ENCODE data around the gene HOXA13.

HOXA13 gene

GRCh38 chr7:27197137-27198042 is 2.5 kb downstream of the HOXA13 start:
- POLR2A ChIA-PET (ENCODE audit: low non-redundant PET) = no interaction called here
- CTCF ChIA-PET = interaction anchor here (0.8 kb wide), 1 partner anchor 823 kb away, joined by 3 read pairs; no protein-coding TSS in a partner anchor
- no peak overlapping the region for H3K27ac ChIP-seq
- no peak for DNase-seq (ENCODE audit: low spot score)
- TF ChIP-seq, protein P1, sequence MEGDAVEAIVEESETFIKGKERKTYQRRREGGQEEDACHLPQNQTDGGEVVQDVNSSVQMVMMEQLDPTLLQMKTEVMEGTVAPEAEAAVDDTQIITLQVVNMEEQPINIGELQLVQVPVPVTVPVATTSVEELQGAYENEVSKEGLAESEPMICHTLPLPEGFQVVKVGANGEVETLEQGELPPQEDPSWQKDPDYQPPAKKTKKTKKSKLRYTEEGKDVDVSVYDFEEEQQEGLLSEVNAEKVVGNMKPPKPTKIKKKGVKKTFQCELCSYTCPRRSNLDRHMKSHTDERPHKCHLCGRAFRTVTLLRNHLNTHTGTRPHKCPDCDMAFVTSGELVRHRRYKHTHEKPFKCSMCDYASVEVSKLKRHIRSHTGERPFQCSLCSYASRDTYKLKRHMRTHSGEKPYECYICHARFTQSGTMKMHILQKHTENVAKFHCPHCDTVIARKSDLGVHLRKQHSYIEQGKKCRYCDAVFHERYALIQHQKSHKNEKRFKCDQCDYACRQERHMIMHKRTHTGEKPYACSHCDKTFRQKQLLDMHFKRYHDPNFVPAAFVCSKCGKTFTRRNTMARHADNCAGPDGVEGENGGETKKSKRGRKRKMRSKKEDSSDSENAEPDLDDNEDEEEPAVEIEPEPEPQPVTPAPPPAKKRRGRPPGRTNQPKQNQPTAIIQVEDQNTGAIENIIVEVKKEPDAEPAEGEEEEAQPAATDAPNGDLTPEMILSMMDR (conservative IDR thresholded peaks at IDR 0.05; ENCODE audit: low read depth) = no peak

GRCh38 chr7:27196287-27196767 is 3.6 kb downstream of the HOXA13 start:
- H3K27ac ChIP-seq = no peak overlapping the region
- TF ChIP-seq, protein P1 (conservative IDR thresholded peaks at IDR 0.05; ENCODE audit: low read depth) = peak; percentile 85
- CTCF ChIA-PET = interaction anchor here (0.5 to 1.5 kb wide), 19 partner anchors 10 to 1720 kb away, joined by 3 to 10 read pairs (median 4); partner anchors contain the start of genes HOXA10 and TAX1BP1
- no peak for DNase-seq (ENCODE audit: low spot score)
- POLR2A ChIA-PET (ENCODE audit: low non-redundant PET) = no interaction called here

GRCh38 chr7:27194686-27195379 is 5.1 kb downstream of the HOXA13 start:
- H3K27ac ChIP-seq = no peak overlapping the region
- DNase-seq (ENCODE audit: low spot score) = no peak
- POLR2A ChIA-PET (ENCODE audit: low non-redundant PET) = interaction anchor here (0.7 kb wide), 1 partner anchor 385 kb away, joined by 3 read pairs; no protein-coding TSS in a partner anchor
- CTCF ChIA-PET = interaction anchor here (0.8 to 1.5 kb wide), 2 partner anchors 411 to 825 kb away, joined by 4 to 7 read pairs; no protein-coding TSS in a partner anchor
- TF ChIP-seq, protein P1 (conservative IDR thresholded peaks at IDR 0.05; ENCODE audit: low read depth) = no peak

DNA sequence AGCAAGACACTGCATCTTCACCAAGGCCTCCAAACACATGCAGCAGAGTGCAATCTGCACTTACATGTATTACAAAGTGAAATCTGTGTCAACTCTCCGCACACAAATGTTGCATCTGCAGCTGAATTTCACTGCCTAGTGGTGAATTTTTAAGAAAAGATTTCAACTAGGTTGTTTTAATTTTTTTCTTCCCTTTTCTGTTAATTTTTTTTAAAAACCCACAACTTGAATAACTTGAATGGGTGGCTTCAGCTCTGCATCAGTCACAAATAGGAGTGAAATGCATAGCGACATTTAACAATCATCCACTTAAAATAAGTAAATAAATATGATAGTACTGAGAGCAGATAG is 5.9 kb downstream of the HOXA13 start:
- TF ChIP-seq, protein P1 (conservative IDR thresholded peaks at IDR 0.05; ENCODE audit: low read depth) = no peak
- ChIA-PET POLR2A (ENCODE audit: low non-redundant PET) (interaction anchor here (0.7 kb wide), 1 partner anchor 386 kb away, joined by 3 read pairs; no protein-coding TSS in a partner anchor), CTCF (interaction anchor here (0.7 to 0.8 kb wide), 2 partner anchors 412 to 534 kb away, joined by 3 to 7 read pairs; no protein-coding TSS in a partner anchor)
- H3K27ac ChIP-seq = peak overlapping the region; percentile 90
- DNase-seq (ENCODE audit: low spot score) = no peak

GRCh38 chr7:27193335-27194001 is 6.4 kb downstream of the HOXA13 start:
- H3K27ac ChIP-seq = peak overlapping the region; percentile 90
- POLR2A ChIA-PET (ENCODE audit: low non-redundant PET) = no interaction called here
- CTCF ChIA-PET = interaction anchor here (0.7 to 0.8 kb wide), 2 partner anchors 413 to 534 kb away, joined by 3 to 7 read pairs; no protein-coding TSS in a partner anchor
- DNase-seq (ENCODE audit: low spot score) = no peak
- TF ChIP-seq, protein P1 (conservative IDR thresholded peaks at IDR 0.05; ENCODE audit: low read depth) = no peak
